C4-2B (cell line): ENCODE data around the gene AZIN2.
"Not testable (repeated sequence)": the region's sequence is repeated elsewhere in the genome, so short reads cannot be mapped to it uniquely, and the experiment has no call there.

Source experiments
- CTCF ChIP-seq: fragments of 450-650 bp; conservative IDR thresholded peaks from 2 replicates; pipeline ENCODE4 v1.5.1; 2017; ENCODE audit warnings: mild to moderate bottlenecking
- ZFX ChIP-seq: fragments of 450-650 bp; IDR thresholded peaks from 2 replicates; pipeline ENCODE4 v1.6.1; 2017

- not testable (repeated sequence) for TF ChIP-seq CTCF, ZFX
Observed at GRCh38 chr1:33046234-33046633, 34.7 kb upstream of the AZIN2 start.
